Neural progenitor cell (in vitro differentiated cells): ENCODE measurements around the gene ZNF548.

Experiments used
- CTCF ChIP-seq: fragments of 200-600 bp; sonication (generic); IDR thresholded peaks from 2 replicates; pipeline ENCODE4 v1.5.1; 2017; ENCODE audit warnings: antibody characterized with exemption, mild to moderate bottlenecking
- EZH2 ChIP-seq: fragments of 200-600 bp; sonication (generic); IDR thresholded peaks from 2 replicates; pipeline ENCODE4 v1.6.1; 2017; ENCODE audit warnings: antibody characterized with exemption, mild to moderate bottlenecking, moderate library complexity
- EZH2phosphoT487 ChIP-seq: fragments of 200-600 bp; sonication (generic); IDR thresholded peaks from 2 replicates; pipeline ENCODE4 v1.6.1; 2017; ENCODE audit warnings: antibody characterized with exemption

GRCh38 chr19:57362419-57362818 lies 27.2 kb upstream of the ZNF548 start:
- TF ChIP-seq EZH2 (no peak), CTCF (no peak), EZH2phosphoT487 (no peak)
